Hematopoietic multipotent progenitor cell (in vitro differentiated cells): ENCODE data around the gene FOXI1. TPM values are rescaled to one million over a fixed set of nuclear protein-coding genes. Genes with fewer than 3 reads are reported as not detected.

ENCODE experiments used
- DNase-seq, 3 donors: peaks; one replicate each; pipeline ENCODE4 v3.0.0-alpha.2; 2011 to 2015; ENCODE audit warnings: low read depth in 2 of 3, low spot score in 2 of 3
- total RNA-seq: library from RNA; depleted of rRNA; stranded (reverse); fragments of >200 nt; gene quantifications from one replicate; pipeline ENCODE4 v1.2.3, GENCODE V29; 2012

Gene FOXI1
- total RNA-seq, result not detected

- DNase-seq, result peak in 2 of 3 donors; percentile 42 to 81
Measured at GRCh38 chr5:170105642-170106611, at the start of gene FOXI1. FOXI1 (plus strand) TSS chr5:170105897; CDS start chr5:170105958, 61 bp downstream.

DNA sequence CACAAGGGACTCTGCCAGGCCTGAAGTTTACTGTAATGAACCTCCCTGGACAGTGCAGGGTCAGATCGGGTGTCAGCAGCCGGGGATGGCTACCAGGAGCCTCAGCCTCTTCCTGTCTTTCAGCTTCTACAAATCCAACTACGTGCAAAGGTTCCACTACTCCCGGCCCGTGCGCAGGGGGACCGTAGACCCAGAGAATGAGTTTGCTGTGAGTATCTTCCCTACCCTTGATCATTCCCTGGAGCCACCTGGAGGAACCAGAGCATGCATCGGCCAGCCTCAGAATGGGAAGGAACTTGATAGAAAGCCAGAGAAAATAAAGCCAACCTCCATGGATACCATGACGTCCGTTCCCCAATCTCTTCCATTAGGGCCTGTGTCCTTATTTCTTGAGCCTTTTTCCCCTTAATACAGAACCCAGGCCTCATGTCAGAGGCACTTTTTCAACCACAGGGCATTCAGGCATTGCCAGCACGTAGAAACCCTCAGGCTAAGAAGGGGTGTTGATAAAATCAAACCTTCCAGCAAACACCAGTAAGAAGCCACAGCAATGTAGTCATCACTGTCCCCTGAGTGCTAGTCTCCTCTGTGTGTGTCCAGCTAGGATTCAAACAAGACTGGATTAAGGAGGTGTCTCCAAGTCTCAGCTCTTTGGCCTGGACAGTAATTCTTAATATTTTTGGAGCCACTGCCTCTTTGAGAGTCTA, 49.0 kb upstream of the FOXI1 start:
- no peak for DNase-seq

DNA sequence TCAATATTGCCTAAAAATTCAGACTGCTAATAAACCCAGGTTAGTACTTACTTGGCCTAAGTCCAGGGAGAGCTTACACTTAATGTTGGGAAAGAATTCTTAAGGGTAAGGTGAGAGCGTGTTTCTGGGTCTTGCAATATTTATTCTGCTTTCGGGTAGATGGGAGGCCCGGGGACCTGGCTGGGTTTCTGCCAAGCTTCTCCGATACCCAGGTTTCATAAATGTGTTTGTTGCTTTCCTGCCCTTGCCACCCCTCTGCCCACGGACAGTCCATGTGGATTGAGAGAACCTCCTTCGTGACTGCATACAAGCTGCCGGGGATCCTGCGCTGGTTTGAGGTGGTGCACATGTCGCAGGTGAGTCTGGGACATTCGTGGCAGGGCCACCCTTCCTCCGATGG, 48.4 kb upstream of the FOXI1 start:
- no peak for DNase-seq

DNA sequence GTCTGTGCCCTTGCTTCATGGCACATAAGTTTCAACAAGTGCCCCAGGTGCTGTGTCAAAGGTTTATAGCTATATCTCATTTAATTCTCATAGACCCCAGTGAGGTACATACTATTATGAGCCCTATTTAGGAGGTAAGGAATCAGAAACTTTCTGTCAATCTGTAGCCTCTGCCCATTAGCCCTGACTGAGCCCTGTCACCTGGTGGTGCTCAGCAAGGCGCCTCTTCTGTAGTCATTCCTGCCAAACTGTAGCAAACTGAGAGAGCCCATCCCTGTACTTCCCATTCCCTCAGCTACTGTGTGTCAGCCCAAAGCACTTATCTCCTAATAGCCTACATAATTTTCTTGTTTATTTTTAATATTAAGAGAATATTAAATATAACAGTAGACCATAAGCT, 46.5 kb upstream of the FOXI1 start:
- no peak for DNase-seq

- no peak for DNase-seq
Measured at GRCh38 chr5:170067152-170067551, 38.5 kb upstream of the FOXI1 start.

DNA sequence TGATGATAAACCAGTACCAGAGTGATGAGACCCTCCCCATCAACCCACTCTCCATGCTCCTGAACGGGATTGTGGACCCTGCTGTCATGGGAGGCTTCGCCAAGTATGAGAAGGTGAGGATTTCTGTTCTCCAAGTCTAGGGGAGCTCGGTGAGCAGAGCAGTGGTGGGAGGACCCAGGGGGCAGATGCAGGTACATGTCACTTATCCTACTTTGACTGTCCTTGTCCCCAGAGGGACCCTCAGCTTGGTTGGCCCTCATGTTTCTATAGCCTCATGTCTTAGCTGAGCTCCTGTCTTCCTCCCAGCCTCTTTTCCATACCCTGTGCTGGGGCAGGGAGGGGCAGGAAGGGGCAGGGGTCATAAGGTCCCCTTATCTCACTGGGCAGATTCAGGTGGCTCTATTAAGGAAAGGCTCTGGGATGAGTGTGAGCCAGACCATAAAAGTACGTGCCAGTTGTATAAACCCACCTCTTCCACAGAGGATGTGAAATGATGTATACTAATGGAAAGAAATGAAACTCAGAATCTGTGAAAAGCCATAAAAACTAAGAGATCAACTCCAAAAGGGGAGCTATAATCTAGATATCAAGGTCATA, 38.0 kb upstream of the FOXI1 start:
- no peak for DNase-seq

DNA sequence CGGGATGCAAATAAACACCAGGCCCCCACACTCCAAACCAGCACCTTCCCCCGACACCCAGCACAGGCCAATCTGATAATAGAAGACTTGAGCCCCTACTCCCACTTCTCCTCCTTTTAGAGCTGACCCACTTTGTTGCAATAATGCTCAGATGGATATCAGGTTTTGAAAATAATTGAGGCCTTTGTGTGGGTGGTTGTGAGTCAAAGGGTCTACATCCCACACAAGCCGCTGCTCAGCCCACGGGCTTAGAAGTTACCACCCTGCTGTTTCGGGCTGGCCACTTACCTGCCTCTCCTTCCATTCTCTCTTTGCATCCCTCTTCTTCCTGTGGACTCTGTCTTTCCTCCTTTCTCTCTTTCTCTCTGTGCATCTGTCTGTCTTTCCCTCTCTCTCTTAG, 36.2 kb upstream of the FOXI1 start:
- DNase-seq, result no peak

DNA sequence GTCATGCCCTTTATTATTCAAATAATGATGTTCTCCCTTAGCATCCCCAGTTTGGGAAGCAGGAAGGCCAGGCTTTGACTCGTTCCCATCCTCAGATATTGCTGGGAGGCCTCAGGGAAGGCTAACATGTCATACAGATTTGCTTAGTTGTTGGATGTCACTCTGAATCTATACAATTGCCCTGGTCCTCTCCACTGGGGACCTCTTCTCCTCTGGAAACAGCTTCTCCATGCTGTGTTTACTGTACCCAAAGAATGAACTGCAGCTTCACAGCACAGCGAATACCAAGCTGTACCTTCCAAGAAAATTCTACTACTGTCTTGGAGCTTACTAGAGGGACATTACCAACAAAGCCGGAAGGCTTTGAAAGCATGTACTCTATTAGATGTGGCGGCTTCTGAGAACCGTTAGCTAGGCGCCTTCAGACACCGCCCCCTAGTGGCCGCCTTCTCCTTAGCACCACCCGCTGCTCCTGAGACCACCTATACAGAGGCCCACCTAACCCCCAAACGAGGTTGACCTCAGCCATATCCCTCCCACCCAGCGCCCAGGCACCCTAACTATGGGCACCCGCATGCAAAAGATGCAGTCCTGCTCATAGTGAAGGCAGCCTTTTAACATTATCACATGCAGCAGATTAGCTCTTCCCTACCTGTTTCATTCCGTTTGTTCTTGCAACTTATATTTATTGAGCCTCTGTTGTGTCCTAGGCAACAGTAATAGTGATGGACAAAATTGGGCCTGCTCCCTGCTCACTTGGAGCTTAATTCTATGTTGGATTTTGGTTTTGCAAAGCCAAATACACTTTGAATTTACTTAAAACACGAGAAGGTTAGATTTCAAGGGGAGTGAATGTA, 34.9 kb upstream of the FOXI1 start:
- DNase-seq, result no peak

- no peak for DNase-seq
Measured at GRCh38 chr5:170071748-170072147, 33.9 kb upstream of the FOXI1 start.

DNA sequence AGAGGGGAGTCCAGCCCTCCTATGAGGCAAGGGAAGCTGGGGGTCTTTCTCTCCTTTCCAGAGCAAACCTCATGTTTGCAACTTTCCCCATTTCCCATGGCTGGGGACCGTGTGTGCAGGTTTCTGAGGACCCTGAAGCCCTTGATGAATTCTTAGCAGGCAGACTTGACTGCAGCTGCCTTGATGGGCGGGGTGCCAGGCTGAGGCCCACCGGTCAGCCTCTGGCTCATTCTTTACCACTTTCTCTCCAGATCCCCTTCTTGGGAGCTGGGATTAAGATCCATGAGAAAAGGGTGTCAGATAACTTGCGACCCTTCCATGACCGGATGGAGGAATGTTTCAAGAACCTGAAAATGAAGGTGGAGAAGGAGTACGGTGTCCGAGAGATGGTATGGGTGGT, 30.0 kb upstream of the FOXI1 start:
- DNase-seq, result no peak

GRCh38 chr5:170076211-170076610, 29.5 kb upstream of the FOXI1 start:
- no peak for DNase-seq

- DNase-seq, result no peak
Measured at GRCh38 chr5:170076739-170077138, 29.0 kb upstream of the FOXI1 start.

DNA sequence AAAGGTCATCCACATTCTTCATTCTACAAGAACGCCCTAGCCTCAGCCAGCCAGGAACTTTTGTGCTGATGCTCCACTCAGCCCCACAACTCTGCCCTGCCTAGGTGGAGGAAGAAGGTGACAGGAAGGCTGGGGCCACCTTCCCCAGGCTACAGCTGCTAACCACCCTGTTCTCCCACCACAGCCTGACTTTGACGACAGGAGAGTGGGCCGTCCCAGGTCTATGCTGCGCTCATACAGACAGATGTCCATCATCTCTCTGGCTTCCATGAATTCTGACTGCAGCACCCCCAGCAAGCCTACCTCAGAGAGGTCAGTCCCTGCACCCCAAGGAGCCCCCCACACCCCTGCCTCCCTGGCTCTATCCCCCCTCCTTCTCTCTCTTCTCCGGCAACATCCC, 28.2 kb upstream of the FOXI1 start:
- DNase-seq, result no peak

GRCh38 chr5:170078458-170078857, 27.2 kb upstream of the FOXI1 start:
- no peak for DNase-seq

- DNase-seq, result no peak
Measured at GRCh38 chr5:170078931-170079330, 26.8 kb upstream of the FOXI1 start.

DNA sequence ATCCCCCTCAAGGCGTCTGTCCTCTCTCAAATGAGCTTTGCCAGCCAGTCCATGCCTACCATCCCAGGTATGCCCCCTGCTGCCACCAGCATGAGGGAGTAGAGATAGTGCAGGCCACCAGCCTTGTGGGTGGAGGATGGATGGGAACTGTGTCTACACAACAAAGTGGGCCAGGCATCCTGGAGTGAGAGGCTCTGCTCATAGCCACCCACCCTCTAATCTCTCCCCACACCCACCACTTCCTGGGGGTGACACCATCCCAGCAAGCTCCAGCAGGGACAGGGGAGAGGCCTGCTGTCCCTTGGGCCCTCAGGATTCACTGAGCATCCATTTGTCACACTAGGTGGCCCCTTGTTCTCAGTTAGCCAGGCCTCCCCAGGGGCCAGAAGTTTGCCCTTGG, 25.5 kb upstream of the FOXI1 start:
- DNase-seq, result no peak

DNA sequence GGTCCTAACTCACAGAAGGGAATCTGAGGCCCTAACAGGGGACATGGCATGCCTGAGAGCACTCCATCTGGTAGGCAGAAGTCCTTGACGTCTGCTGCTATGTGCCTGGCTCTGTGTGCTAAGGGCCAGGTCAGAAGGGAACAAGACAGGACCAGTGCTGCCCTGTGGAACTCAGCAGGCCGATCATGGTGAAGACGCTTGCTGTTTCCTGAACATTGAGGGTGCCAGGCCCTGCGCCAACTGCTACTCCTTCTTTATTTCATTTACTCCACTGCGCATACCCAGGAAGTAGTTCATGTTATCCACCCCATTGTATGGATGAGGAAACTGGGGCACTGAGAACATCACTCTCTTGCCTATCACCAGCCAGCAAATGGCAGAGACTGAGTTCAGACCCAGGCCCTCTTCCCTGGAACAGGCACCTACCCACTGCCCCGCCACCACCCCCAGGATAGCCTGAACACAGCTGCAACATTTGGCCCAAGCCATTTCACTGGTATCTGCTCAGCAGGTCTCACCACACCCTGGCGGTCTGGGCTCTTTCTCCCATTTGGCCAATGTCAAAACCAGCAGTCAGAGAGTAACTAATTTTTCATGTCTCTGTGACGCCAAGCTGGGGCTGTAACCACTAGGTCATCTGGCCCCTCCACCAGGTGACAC, 24.8 kb upstream of the FOXI1 start:
- no peak for DNase-seq

DNA sequence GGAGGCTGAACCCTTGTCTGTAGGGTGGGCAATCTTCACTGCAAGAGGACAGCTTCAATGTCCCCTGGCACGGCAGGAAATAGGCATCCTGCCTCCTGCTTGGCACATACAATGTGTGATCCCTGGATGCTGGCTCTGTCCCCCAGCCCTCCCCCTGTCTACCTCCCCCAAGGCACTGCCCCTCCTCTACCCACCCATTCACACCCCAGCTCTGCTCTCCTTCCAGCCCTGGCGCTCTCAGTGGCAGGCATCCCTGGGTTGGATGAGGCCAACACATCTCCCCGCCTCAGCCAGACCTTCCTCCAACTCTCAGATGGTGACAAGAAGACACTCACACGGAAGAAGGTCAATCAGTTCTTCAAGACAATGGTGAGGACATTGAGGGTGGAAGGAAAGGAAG, 24.1 kb upstream of the FOXI1 start:
- no peak for DNase-seq

GRCh38 chr5:170082701-170083100, 23.0 kb upstream of the FOXI1 start:
- no peak for DNase-seq

- no peak for DNase-seq
Measured at GRCh38 chr5:170087168-170087817, 18.4 kb upstream of the FOXI1 start.
